ENCODE data around the gene WARS2.

DNA sequence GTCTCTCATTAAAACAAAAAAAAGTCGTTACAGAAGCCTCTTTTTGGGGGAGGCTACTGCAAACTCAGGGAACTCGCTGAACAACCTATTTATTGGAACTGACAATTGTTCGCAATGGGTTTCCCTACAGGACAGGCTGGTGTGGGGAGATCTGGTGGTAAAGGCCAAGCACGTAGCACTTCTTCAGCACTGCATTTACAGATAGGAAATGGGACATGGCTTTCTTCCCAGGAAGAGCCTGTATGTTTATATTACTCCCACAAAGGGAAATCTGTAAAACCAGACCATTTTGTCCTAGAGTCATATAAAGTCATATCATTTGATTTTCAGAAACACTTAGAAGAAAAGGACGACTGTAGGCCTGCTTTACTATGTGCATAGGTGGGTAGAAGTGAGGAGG lies 113.5 kb downstream of the WARS2 start:
- TF ChIP-seq, protein P1, sequence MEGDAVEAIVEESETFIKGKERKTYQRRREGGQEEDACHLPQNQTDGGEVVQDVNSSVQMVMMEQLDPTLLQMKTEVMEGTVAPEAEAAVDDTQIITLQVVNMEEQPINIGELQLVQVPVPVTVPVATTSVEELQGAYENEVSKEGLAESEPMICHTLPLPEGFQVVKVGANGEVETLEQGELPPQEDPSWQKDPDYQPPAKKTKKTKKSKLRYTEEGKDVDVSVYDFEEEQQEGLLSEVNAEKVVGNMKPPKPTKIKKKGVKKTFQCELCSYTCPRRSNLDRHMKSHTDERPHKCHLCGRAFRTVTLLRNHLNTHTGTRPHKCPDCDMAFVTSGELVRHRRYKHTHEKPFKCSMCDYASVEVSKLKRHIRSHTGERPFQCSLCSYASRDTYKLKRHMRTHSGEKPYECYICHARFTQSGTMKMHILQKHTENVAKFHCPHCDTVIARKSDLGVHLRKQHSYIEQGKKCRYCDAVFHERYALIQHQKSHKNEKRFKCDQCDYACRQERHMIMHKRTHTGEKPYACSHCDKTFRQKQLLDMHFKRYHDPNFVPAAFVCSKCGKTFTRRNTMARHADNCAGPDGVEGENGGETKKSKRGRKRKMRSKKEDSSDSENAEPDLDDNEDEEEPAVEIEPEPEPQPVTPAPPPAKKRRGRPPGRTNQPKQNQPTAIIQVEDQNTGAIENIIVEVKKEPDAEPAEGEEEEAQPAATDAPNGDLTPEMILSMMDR (IDR thresholded peaks at IDR 0.05): no peak
- TF ChIP-seq EZH2 (IDR thresholded peaks at IDR 0.05): no peak

Data from neural progenitor cell (in vitro differentiated cells).